HUES6 (cell line): Measurements from ENCODE around the gene SRGAP1.

ENCODE experiments used
- H3K27ac ChIP-seq: 2 replicates; pipeline ENCODE4 v1.7.0; 2013; ENCODE audit warnings: low read depth, mild to moderate bottlenecking, low read length, inconsistent platforms
- H3K27me3 ChIP-seq: 2 replicates; pipeline ENCODE4 v1.6.1; 2013; ENCODE audit warnings: low read length; ENCODE audit not compliant: control insufficient read depth, insufficient read depth
- H3K36me3 ChIP-seq: 2 replicates; pipeline ENCODE4 v1.6.1; 2013; ENCODE audit warnings: low read length; ENCODE audit not compliant: control insufficient read depth, insufficient read depth
- H3K4me1 ChIP-seq: 2 replicates; pipeline ENCODE4 v1.6.1; 2013; ENCODE audit warnings: low read length; ENCODE audit not compliant: control insufficient read depth, insufficient read depth
- H3K4me3 ChIP-seq: 2 replicates; pipeline ENCODE4 v1.5.1; 2013; ENCODE audit warnings: low read depth, low read length
- H3K9ac ChIP-seq: one replicate; pipeline ENCODE4 v1.6.1; 2013; ENCODE audit warnings: mild to moderate bottlenecking, low read length
- H3K9me3 ChIP-seq: 2 replicates; pipeline ENCODE4 v1.6.1; 2013; ENCODE audit warnings: low read depth, low read length; ENCODE audit not compliant: control insufficient read depth, insufficient read depth

SRGAP1 gene

GRCh38 chr12:63955831-63956666, 111.5 kb downstream of the SRGAP1 start:
- Histone ChIP-seq H3K4me1 (no peaks in the 10 kb centered on the region), H3K27me3 (no peaks in the 10 kb centered on the region), H3K36me3 (no peaks in the 10 kb centered on the region), H3K27ac (no peak overlapping the region), H3K4me3 (no peak overlapping the region), H3K9ac (no peak overlapping the region), H3K9me3 (no peaks in the 10 kb centered on the region)

DNA sequence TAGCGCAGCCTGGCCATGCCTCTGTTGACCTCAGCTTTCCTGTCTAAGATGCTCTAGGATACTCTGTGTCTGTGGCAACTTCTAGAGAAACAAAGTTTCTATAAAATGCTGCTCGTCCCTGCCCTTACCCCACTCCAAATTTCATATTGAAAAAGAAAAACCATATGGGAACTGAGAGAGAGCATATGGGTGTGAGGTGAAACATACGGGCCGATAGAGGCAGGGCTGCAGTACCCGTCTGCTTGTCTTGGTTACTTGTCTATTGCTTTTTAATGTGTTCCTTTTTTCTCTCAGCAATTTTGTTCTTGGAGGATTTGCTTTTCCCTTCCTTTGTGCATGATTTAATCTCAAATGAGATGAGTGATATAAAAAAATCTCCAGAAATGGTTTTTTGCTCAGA, 113.0 kb downstream of the SRGAP1 start:
- no peaks in the 10 kb centered on the region for H3K27me3 ChIP-seq
- no peak overlapping the region for H3K9ac ChIP-seq
- no peak overlapping the region for H3K27ac ChIP-seq

GRCh38 chr12:63958876-63959580, 114.5 kb downstream of the SRGAP1 start:
- Histone ChIP-seq H3K27me3 (no peaks in the 10 kb centered on the region), H3K4me3 (no peak overlapping the region), H3K36me3 (no peaks in the 10 kb centered on the region), H3K9me3 (no peaks in the 10 kb centered on the region), H3K27ac (no peak overlapping the region), H3K4me1 (no peaks in the 10 kb centered on the region), H3K9ac (no peak overlapping the region)

More for the DNA sequence above, 113.0 kb downstream of the SRGAP1 start:
- H3K9me3 ChIP-seq: no peaks in the 10 kb centered on the region
- H3K4me3 ChIP-seq: no peak overlapping the region
- H3K36me3 ChIP-seq: no peaks in the 10 kb centered on the region
- no peaks in the 10 kb centered on the region for H3K4me1 ChIP-seq

DNA sequence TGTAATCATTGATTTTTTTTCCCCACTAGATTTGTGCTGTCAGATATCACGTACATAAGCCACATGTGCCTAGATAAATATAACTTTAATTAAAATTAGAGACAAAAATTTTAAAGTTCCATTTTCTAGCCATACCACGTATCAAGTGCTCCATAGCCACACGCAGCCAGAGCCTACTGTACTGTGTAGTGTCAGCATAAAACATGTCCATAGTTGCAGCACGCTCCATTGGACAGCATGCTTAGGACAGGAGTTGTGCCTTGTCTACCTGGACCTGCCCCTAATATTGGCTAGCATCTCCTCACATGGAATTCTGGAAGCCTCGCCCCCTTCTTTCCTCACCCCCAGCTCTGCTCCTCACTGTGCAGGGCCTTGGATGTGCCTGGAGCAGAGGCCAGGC, 116.5 kb downstream of the SRGAP1 start:
- peaks cover 1% of the 10 kb centered on the region; the same call in 1 of the 2 replicates for H3K4me1 ChIP-seq
- H3K9me3 ChIP-seq: no peaks in the 10 kb centered on the region
- no peak overlapping the region for H3K9ac ChIP-seq
- no peak overlapping the region for H3K27ac ChIP-seq
- no peak overlapping the region for H3K4me3 ChIP-seq
- no peaks in the 10 kb centered on the region for H3K36me3 ChIP-seq
- no peaks in the 10 kb centered on the region for H3K27me3 ChIP-seq

DNA sequence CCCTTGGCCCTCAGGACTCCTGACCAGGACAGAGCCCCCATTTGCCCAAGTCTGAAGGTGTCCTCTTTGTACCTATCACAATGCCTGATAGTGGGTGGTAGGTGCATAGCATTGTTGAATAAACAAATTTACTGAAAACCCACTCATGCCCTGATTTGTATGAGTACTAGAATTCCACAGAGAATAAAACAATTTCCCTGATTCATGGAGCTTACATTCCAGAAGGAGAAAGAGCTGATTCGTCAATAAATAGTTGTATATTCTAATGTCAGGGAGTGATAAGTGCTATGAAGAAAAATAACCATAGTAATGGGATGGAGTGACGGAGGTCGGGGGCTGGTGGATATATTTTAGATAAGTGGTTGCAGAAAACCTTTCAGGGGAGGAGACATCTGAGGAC, 117.0 kb downstream of the SRGAP1 start:
- Histone ChIP-seq H3K36me3 (no peaks in the 10 kb centered on the region), H3K27me3 (no peaks in the 10 kb centered on the region), H3K4me3 (no peak overlapping the region), H3K27ac (no peak overlapping the region), H3K9me3 (no peaks in the 10 kb centered on the region), H3K9ac (no peak overlapping the region), H3K4me1 (peaks cover 5% of the 10 kb centered on the region; the same call in 1 of the 2 replicates)

DNA sequence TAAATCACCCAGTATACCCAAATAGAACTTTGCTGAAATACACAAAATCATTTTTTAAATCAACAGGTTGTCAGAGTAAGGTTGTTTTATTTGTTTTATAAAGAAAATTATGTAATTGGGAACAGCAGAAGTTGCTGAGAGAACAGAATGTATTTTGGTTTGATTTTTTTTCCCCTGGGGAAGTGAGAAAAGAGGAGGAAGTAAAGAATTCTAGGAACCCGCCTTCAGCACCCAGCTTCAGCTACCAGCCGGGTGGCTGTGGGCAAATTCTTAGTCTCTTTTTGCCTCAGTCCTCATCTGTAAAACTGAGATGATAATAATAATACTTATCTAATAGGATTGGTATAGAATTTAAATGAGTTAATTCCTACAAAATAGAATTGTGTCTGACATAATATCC, 119.4 kb downstream of the SRGAP1 start:
- H3K4me3 ChIP-seq: no peak overlapping the region
- H3K27ac ChIP-seq: no peak overlapping the region
- no peaks in the 10 kb centered on the region for H3K36me3 ChIP-seq
- no peaks in the 10 kb centered on the region for H3K9me3 ChIP-seq
- H3K4me1 ChIP-seq: peaks cover 14% of the 10 kb centered on the region; the same call in 1 of the 2 replicates
- H3K9ac ChIP-seq: no peak overlapping the region
- H3K27me3 ChIP-seq: no peaks in the 10 kb centered on the region

GRCh38 chr12:63964301-63964700, 119.8 kb downstream of the SRGAP1 start:
- no peak overlapping the region for H3K9ac ChIP-seq
- no peaks in the 10 kb centered on the region for H3K27me3 ChIP-seq

DNA sequence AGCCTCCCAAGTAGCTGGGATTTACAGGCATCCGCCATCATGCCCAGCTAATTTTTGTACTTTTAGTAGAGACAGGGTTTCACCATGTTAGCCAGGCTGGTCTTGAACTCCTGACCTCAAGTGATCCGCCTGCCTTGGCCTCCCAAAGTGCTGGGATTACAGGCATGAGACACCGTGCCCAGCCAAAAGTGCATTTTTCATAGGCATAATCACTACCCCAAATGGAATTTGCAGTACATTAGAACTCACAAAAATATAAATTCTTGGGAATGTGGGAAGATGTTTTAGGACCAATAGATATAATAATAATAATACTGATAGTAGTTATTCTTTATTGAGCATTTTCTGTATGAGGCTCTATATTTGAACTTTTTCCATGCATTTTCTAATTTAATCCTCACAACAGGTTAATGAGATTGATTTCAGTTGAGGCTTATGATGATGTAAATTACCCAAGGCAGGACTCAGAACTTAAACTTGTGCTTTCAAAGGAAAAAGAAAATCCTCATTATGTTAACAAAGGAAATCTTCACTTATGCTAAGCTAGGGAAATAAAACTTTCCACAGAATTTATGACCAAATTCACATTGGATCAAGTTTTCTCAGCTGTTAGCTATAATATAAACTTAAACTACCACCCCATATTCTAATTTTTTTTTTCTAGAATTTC, 121.6 kb downstream of the SRGAP1 start:
- peaks cover 20% of the 10 kb centered on the region; the same call in 1 of the 2 replicates for H3K4me1 ChIP-seq
- no peaks in the 10 kb centered on the region for H3K36me3 ChIP-seq
- no peak overlapping the region for H3K9ac ChIP-seq
- H3K27me3 ChIP-seq: no peaks in the 10 kb centered on the region
- no peak overlapping the region for H3K27ac ChIP-seq
- no peak overlapping the region for H3K4me3 ChIP-seq
- H3K9me3 ChIP-seq: no peaks in the 10 kb centered on the region

More at GRCh38 chr12:63964301-63964700, 119.8 kb downstream of the SRGAP1 start:
- Histone ChIP-seq H3K4me3 (no peak overlapping the region), H3K27ac (no peak overlapping the region), H3K36me3 (no peaks in the 10 kb centered on the region), H3K4me1 (peaks cover 14% of the 10 kb centered on the region; the same call in 1 of the 2 replicates), H3K9me3 (no peaks in the 10 kb centered on the region)

DNA sequence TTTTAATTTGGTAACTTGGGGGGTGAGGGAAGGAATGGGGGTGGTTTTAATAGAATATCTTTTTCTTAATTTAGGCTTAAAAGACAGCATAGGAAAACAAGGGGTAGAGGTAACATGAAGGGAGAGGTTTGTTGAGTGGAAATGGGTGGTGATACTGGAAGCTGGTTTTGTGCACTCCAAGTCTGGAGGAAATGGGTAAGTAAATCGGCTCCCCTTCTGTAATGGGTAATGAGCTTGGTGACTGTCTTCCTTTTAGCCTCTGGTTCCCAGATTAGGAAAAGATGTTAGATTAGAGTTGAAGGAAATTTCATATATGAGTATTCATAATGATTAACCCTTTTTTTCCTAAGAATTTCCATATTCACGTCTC, 122.1 kb downstream of the SRGAP1 start:
- H3K4me1 ChIP-seq: peaks cover 20% of the 10 kb centered on the region; the same call in 1 of the 2 replicates

GRCh38 chr12:63967358-63968145, 123.1 kb downstream of the SRGAP1 start:
- Histone ChIP-seq H3K4me1 (peaks cover 20% of the 10 kb centered on the region; the same call in 1 of the 2 replicates), H3K4me3 (no peak overlapping the region), H3K36me3 (no peaks in the 10 kb centered on the region), H3K27me3 (no peaks in the 10 kb centered on the region), H3K27ac (no peak overlapping the region), H3K9ac (no peak overlapping the region), H3K9me3 (no peaks in the 10 kb centered on the region)

More for the DNA sequence above, 122.1 kb downstream of the SRGAP1 start:
- no peaks in the 10 kb centered on the region for H3K36me3 ChIP-seq
- no peak overlapping the region for H3K4me3 ChIP-seq
- H3K9me3 ChIP-seq: no peaks in the 10 kb centered on the region
- H3K27me3 ChIP-seq: no peaks in the 10 kb centered on the region
- H3K9ac ChIP-seq: no peak overlapping the region
- no peak overlapping the region for H3K27ac ChIP-seq
